Peyer's patch (tissue), 4 donors: Measurements from ENCODE around the gene TRUB1.

Source experiments
- POLR2A ChIP-seq, 2 donors: fragments of 450-650 bp; IDR thresholded peaks; one replicate each; pipeline ENCODE4 v1.5.1; 2017; ENCODE audit warnings: antibody characterized with exemption in 2 of 2, mild to moderate bottlenecking in 2 of 2, moderate library complexity in 2 of 2
- TF ChIP-seq, protein P1 (sequence below), 6 experiments: fragments of 450-650 bp in 4 of 6; fragments of 200-600 bp in 2 of 6; sonication (generic) in 1 of 6; IDR thresholded peaks; one replicate each; pipeline ENCODE4 v1.5.1; 2017 to 2019; ENCODE audit warnings: antibody characterized with exemption in 6 of 6, mild to moderate bottlenecking in 3 of 6, moderate library complexity in 1 of 6

GRCh38 chr10:114975091-114975490, 37.1 kb downstream of the TRUB1 start:
- TF ChIP-seq, protein P1, sequence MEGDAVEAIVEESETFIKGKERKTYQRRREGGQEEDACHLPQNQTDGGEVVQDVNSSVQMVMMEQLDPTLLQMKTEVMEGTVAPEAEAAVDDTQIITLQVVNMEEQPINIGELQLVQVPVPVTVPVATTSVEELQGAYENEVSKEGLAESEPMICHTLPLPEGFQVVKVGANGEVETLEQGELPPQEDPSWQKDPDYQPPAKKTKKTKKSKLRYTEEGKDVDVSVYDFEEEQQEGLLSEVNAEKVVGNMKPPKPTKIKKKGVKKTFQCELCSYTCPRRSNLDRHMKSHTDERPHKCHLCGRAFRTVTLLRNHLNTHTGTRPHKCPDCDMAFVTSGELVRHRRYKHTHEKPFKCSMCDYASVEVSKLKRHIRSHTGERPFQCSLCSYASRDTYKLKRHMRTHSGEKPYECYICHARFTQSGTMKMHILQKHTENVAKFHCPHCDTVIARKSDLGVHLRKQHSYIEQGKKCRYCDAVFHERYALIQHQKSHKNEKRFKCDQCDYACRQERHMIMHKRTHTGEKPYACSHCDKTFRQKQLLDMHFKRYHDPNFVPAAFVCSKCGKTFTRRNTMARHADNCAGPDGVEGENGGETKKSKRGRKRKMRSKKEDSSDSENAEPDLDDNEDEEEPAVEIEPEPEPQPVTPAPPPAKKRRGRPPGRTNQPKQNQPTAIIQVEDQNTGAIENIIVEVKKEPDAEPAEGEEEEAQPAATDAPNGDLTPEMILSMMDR (IDR thresholded peaks at IDR 0.05): no peak
- TF ChIP-seq POLR2A (IDR thresholded peaks at IDR 0.05): no peak
